ENCODE data around the gene ARPC4. TPM values are rescaled to one million over a fixed set of nuclear protein-coding genes. Genes with fewer than 3 reads are reported as not detected.
A peak's percentile ranks its signal among the peaks of the same experiment; 100 is the strongest.

ARPC4 gene
- total RNA-seq, 2 experiments from 2014 or later = 255 to 266 TPM

DNA sequence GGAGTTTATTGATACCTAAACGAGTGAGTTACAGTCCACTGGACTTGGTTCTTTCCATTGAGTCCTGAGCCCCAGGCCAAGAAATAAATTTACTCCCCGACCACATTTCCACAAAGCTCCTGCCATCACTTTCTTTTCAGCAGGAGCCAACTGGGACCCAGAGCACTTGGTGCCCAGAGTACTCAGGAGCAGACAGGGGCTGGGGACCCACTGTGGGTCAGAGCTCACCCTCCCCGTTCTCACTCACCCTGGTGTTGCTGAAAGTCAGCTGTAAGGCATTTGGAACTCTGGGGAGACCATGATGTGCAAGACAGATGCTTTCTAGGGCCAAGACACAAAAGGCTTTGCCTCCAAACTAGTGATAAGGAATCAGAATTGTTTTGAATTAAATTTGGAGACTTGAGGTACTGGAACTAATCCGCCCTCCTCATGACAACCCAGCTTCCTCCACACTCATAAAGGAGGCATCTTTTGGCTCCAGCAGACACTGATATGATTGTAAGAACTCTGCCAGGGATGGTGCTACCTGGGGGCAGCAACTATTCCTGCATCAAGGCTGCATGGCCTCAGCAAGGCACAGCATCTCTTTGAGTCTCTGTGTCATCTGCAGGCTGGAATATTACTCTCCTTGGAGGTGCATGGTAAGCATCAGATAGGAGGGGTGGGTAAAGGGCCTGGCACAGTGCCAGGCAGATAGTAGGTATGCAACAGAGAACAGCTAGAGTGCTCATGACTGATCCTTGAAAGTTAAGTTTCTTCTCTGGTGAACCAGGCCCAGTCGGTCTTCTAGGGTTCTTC is 15.8 kb upstream of the ARPC4 start:
- Mint-ChIP-seq H3K4me3 (no peak overlapping the region), H3K9me3 (no peaks in the 10 kb centered on the region), H3K27me3 (no peaks in the 10 kb centered on the region), H3K4me1 (peaks cover 46% of the 10 kb centered on the region), H3K36me3 (ENCODE audit: low read depth) (peaks cover 27% of the 10 kb centered on the region), H3K27ac (no peak overlapping the region)
- no peak for DNase-seq
- ChIA-PET CTCF (no interaction called here), POLR2A (interaction anchor here (1.2 to 7.5 kb wide), 3 partner anchors 14 to 114 kb away, joined by 4 to 56 read pairs (median 8); partner anchors contain the start of genes ARPC4 and TADA3)

DNA sequence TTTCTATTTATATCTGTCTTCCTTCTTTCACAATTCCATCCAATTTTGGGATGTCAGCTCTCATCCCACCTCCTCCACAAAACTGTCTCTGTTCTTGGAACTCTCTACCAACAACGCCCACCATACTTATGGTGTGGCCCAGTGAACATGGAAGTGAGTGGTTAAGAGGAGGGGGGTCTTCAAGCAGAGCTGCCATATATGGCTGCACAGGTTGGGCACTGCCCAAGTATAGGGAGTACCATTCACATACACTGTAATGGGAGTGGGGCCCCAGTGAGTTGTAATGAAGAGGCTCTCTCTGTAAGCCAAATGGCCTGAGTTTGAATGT is 15.2 kb upstream of the ARPC4 start:
- Mint-ChIP-seq H3K4me3 (no peak overlapping the region), H3K9me3 (no peaks in the 10 kb centered on the region), H3K4me1 (peaks cover 50% of the 10 kb centered on the region), H3K36me3 (ENCODE audit: low read depth) (peaks cover 32% of the 10 kb centered on the region), H3K27me3 (no peaks in the 10 kb centered on the region), H3K27ac (peak overlapping the region; percentile 61)
- CTCF ChIA-PET = no interaction called here
- POLR2A ChIA-PET = interaction anchor here (1.2 to 7.5 kb wide), 3 partner anchors 13 to 114 kb away, joined by 4 to 56 read pairs (median 8); partner anchors contain the start of genes ARPC4 and TADA3
- no peak for DNase-seq

DNA sequence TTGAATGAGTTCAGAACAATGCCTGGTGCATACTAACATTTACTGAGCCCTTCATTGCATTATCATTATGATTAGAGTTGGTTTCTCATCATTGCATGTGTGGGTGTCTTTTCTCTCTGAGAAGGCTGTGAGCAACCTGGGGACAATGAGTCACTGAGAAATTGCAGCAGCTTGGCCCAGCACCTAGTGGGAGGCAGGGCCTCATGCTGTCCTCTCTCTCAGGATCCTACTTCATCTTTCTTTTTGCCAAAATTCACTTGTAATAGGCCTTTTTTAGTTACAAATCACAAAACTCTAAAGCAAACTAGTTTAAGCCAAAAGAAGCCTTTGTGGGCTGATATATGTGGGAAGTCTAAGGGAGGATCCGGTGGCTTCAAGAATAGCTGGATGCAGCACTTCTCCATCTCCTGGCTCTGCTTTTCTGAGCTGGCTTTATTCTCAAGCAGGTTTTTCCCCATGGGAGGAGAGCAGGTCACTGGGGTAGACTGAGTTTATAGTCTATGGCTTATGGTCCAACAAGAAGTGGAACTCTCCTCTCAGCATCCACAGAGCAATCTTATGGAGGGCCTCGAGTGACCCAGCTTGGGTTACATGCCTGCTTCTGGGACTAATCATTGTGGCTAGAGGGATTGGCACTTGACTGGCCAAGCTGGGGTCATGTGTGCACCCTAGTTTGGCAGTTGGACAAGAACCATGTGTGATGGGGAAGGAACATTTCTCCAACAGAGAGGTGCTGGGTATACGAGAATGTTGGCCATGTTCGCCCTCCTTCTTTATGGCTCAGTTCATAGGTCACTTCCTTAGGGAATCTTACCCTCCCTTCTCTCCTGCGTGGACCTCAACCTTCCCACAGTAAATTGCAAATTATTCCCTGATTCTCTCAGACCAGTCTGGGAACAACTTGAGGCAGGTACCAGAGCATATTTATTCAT is 14.5 kb upstream of the ARPC4 start:
- Mint-ChIP-seq H3K4me1 (peaks cover 54% of the 10 kb centered on the region), H3K36me3 (ENCODE audit: low read depth) (peaks cover 37% of the 10 kb centered on the region), H3K27ac (peak overlapping the region; percentile 92), H3K4me3 (no peak overlapping the region), H3K9me3 (no peaks in the 10 kb centered on the region), H3K27me3 (no peaks in the 10 kb centered on the region)
- ChIA-PET CTCF (no interaction called here), POLR2A (interaction anchor here (0.6 to 7.5 kb wide), 5 partner anchors 8 to 113 kb away, joined by 3 to 56 read pairs (median 4); partner anchors contain the start of genes ARPC4, CAMK1 and TADA3)
- DNase-seq = peak; percentile 27

DNA sequence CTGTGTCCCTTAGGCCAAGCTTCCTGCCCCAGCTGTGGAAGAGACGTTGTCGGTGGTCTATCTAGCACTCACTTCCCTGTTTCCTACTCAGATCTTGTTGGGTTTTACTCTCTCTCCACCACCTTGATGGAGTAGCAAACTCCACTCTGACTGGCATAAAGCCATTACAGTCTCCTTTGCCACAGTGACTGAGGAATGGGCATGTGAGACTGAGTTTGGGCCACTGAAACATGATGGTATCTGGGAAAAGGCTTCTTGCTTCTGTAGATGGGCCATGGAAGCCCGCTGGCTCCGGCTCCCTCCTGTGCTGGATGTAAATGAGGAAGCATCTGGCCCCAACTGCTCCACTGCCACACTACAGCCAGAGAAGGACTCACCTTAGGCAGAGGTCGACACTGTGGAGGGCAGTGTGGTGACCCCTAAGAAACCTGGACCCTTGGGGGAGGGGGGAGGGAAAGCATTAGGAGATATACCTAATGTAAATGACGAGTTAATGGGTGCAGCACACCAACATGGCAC is 13.7 kb upstream of the ARPC4 start:
- Mint-ChIP-seq H3K36me3 (ENCODE audit: low read depth) (peaks cover 43% of the 10 kb centered on the region), H3K9me3 (no peaks in the 10 kb centered on the region), H3K4me3 (no peak overlapping the region), H3K27me3 (no peaks in the 10 kb centered on the region), H3K27ac (peak overlapping the region; percentile 92), H3K4me1 (peaks cover 54% of the 10 kb centered on the region)
- ChIA-PET CTCF (no interaction called here), POLR2A (interaction anchor here (2.0 to 7.5 kb wide), 2 partner anchors 14 to 382 kb away, joined by 6 to 56 read pairs; partner anchors contain the start of genes ARPC4, SETD5 and TADA3)
- no peak for DNase-seq

DNA sequence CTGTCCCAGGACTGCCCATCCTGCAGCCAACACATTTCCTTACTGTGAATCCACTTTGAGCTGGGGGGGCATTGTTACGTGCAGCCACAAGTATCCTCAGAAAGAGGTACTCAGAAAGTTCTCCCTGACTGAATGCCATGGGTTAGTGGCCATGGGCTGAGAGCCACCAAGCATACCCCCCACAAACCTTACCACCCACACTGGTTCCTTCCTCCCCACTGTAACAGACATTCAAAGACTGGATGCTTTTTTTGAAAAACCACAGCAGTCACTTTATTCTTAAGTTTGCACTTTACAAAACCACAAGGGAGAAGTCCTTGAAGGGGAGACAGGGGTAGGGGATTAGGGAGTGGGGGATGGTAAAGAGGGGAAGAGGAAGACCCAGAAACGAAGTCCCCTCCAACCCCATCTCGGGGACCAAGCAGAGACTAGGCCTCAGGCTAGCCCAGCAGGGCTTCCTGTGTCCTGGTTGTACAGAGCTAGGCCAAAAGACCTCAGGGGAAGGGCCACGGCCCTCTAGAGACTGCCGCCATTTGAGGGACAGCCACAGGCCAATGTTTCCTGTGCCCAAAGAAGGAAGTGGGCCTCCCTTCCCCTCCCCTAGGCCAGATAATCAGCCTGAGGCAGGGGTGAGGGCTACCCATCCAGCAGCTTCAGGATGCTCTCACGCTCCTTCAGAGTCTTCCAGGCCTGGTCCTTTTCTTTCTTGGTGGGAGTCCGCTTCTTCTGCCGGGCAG is 13.0 kb upstream of the ARPC4 start:
- Mint-ChIP-seq H3K9me3 (no peaks in the 10 kb centered on the region), H3K27ac (peak overlapping the region; percentile 92), H3K4me1 (peaks cover 54% of the 10 kb centered on the region), H3K36me3 (ENCODE audit: low read depth) (peaks cover 45% of the 10 kb centered on the region), H3K27me3 (no peaks in the 10 kb centered on the region), H3K4me3 (peak overlapping the region; percentile 21)
- CTCF ChIA-PET = interaction anchor here (1.0 to 1.8 kb wide), 3 partner anchors 9 to 13 kb away, joined by 3 to 5 read pairs (median 4); partner anchors contain the start of genes ARPC4, CAMK1 and TADA3
- POLR2A ChIA-PET = interaction anchor here (0.8 to 7.5 kb wide), 10 partner anchors 10 to 383 kb away, joined by 3 to 56 read pairs (median 8); partner anchors contain the start of genes ARPC4, BRPF1, CAMK1 and JAGN1
- peak; percentile 61 for DNase-seq

DNA sequence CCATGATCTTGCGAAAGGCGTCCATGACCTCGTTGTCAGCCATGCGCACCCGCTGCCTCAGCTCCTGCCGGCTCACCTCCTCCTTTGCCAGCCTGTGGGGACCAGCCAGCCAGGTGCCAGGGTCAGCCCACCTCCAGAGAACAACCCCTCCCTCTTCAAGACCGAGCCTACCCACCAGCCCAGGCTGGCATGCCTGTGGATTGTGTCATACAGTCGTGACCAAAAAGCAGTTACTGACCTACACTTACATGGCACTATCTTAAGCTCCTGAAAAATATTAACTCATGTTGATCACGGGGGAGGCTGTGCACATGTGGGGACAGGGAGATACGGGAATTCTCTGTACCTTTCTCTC is 12.4 kb upstream of the ARPC4 start:
- Mint-ChIP-seq H3K9me3 (no peaks in the 10 kb centered on the region), H3K4me3 (no peak overlapping the region), H3K36me3 (ENCODE audit: low read depth) (peaks cover 49% of the 10 kb centered on the region), H3K4me1 (peaks cover 54% of the 10 kb centered on the region), H3K27me3 (no peaks in the 10 kb centered on the region), H3K27ac (peak overlapping the region; percentile 92)
- CTCF ChIA-PET = interaction anchor here (1.0 to 1.8 kb wide), 3 partner anchors 9 to 12 kb away, joined by 3 to 5 read pairs (median 4); partner anchors contain the start of genes ARPC4, CAMK1 and TADA3
- POLR2A ChIA-PET = interaction anchor here (0.8 to 7.5 kb wide), 10 partner anchors 10 to 384 kb away, joined by 3 to 56 read pairs (median 8); partner anchors contain the start of genes ARPC4, BRPF1, CAMK1 and JAGN1
- no peak for DNase-seq

DNA sequence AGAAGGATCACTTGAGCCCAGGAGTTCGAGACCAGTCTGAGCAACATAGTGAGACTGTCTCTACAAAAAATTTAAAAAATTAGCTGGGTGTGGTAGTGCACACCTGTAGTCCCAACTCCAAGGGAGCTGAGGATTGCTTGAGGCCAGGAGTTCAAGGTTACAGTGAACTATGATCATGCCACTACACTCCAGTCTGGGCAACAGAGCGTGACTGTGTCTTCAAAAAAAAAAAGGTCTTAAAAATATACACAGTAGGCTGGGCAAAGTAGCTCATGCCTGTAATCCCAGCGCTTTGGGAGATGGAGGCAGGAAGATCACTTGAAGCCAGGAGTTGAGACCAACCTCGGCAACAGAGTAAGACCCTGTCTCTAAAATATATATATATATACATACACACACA is 12.0 kb upstream of the ARPC4 start:
- no peak overlapping the region for H3K4me3 Mint-ChIP-seq
- DNase-seq = no peak
- H3K4me1 Mint-ChIP-seq = peaks cover 54% of the 10 kb centered on the region

DNA sequence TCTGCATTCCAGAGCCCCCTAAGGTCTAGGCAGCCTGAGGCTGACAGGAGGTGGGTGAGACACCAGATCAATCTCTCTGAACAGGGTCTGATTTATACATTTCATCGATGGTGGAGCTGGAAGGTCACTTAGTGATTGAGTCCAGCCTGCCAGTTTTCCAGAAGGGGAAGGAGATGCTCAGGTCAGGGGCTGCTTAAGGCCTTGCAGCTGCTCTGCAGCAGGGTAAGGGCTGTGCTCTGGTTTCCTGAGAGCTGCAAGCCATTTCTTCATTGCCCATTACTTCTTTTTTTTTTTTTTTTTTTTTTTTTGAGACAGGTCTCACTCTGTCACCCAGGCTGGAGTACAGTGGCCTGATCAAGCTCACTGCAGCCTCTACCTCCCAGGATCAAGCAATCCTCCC is 11.3 kb upstream of the ARPC4 start:
- POLR2A ChIA-PET = interaction anchor here (1.0 to 7.5 kb wide), 9 partner anchors 8 to 206 kb away, joined by 3 to 56 read pairs (median 10); partner anchors contain the start of genes ARPC4, BRPF1, CAMK1 and OGG1
- Mint-ChIP-seq H3K27ac (peak overlapping the region; percentile 54), H3K27me3 (no peaks in the 10 kb centered on the region), H3K4me1 (peaks cover 56% of the 10 kb centered on the region), H3K9me3 (no peaks in the 10 kb centered on the region), H3K4me3 (no peak overlapping the region), H3K36me3 (ENCODE audit: low read depth) (peaks cover 59% of the 10 kb centered on the region)
- DNase-seq = no peak
- CTCF ChIA-PET = interaction anchor here (0.6 to 1.3 kb wide), 4 partner anchors 9 to 185 kb away, joined by 3 to 5 read pairs (median 4); no protein-coding TSS in a partner anchor

More for the DNA sequence above, 12.0 kb upstream of the ARPC4 start:
- ChIA-PET POLR2A (interaction anchor here (0.9 to 7.5 kb wide), 9 partner anchors 10 to 384 kb away, joined by 3 to 56 read pairs (median 10); partner anchors contain the start of genes ARPC4, BRPF1, CAMK1 and JAGN1), CTCF (interaction anchor here (0.6 to 1.8 kb wide), 4 partner anchors 8 to 184 kb away, joined by 3 to 5 read pairs (median 4); partner anchors contain the start of genes ARPC4 and TADA3)
- peaks cover 53% of the 10 kb centered on the region for H3K36me3 Mint-ChIP-seq (ENCODE audit: low read depth)
- H3K27me3 Mint-ChIP-seq = no peaks in the 10 kb centered on the region
- H3K9me3 Mint-ChIP-seq = no peaks in the 10 kb centered on the region
- peak overlapping the region; percentile 92 for H3K27ac Mint-ChIP-seq

DNA sequence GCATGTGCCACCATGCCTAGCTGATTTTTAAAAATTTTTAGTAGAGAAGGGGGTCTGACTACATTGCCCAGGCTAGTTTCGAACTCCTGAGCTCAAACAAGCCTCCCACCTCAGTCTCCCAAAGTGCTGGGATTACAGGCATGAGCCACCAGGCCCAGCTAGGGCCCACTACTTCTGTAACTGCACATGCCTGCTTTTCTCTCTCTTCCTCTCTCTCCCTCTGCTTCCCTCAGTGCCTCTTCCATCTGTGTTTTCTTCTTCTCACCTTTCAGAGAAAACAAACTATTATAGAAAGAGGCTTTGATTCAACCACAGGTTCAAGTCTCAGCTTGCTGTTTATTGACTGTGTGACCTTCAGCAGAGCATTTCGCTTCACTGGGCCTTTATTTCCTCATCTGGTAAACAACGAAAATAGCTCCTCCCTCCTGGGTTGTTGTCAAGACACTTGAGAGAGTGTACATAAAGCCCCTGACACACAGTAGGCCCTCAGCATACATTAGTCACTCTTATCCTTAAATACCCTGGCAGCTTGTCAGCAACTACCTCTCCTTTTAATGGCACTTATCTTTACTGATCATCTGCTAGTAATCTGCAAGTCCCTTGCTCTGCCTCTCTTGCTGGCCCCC is 10.8 kb upstream of the ARPC4 start:
- DNase-seq = no peak
- H3K4me1 Mint-ChIP-seq = peaks cover 57% of the 10 kb centered on the region
- H3K27ac Mint-ChIP-seq = peak overlapping the region; percentile 40
- H3K36me3 Mint-ChIP-seq (ENCODE audit: low read depth) = peaks cover 64% of the 10 kb centered on the region
- ChIA-PET POLR2A (interaction anchor here (1.0 to 7.5 kb wide), 8 partner anchors 8 to 205 kb away, joined by 3 to 56 read pairs (median 8); partner anchors contain the start of genes ARPC4, BRPF1, CAMK1 and OGG1), CTCF (interaction anchor here (0.9 to 1.4 kb wide), 4 partner anchors 10 to 165 kb away, joined by 3 to 4 read pairs (median 4); no protein-coding TSS in a partner anchor)
- H3K9me3 Mint-ChIP-seq = no peaks in the 10 kb centered on the region
- H3K27me3 Mint-ChIP-seq = no peaks in the 10 kb centered on the region
- no peak overlapping the region for H3K4me3 Mint-ChIP-seq

DNA sequence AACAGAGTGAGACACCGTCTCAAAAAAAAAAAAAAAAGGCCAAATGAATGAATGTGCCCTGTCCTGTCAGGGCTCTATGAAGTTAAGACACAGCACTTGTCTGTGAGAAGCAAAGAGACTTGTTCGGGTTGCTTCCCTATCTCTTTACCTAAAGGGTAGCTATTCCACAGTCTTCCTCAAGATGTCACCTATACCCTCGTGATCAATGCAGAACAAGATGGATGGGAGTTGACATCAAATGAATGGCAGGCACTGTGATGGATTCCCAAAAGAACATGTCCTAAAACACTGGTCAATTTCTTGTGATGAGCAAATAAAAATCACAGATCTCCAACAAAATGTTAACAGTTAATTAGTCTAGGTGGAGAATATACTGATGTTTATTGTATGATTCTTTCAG is 10.1 kb upstream of the ARPC4 start:
- Mint-ChIP-seq H3K27me3 (no peaks in the 10 kb centered on the region), H3K27ac (no peak overlapping the region), H3K4me1 (peaks cover 59% of the 10 kb centered on the region), H3K36me3 (ENCODE audit: low read depth) (peaks cover 71% of the 10 kb centered on the region), H3K4me3 (no peak overlapping the region), H3K9me3 (no peaks in the 10 kb centered on the region)
- ChIA-PET POLR2A (interaction anchor here (1.0 to 7.5 kb wide), 5 partner anchors 8 to 26 kb away, joined by 3 to 56 read pairs (median 5); partner anchors contain the start of genes ARPC4, CAMK1 and TADA3), CTCF (interaction anchor here (1.4 kb wide), 1 partner anchor 48 kb away, joined by 3 read pairs; no protein-coding TSS in a partner anchor)
- no peak for DNase-seq

DNA sequence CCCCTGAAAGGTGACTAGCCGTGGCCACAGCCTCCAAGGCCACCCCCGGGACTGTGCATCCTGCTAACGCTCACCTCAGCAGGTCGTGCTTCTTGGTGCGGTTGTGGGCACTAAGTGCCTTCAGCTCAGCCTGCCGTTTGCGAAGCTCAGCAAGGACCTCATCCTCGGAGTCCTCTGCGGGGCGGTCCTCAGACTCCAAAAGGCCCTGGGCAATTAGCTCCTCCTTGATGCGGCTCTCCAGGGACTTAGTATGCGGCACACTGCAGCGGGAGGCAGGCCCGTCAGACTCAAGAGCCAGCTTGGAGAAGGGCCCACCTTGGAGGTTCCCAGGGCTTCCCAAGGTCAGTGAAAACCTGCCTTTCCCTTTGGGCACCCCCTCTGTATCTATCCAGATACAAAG is 8.9 kb upstream of the ARPC4 start:
- Mint-ChIP-seq H3K27ac (no peak overlapping the region), H3K9me3 (no peaks in the 10 kb centered on the region), H3K4me1 (peaks cover 50% of the 10 kb centered on the region), H3K27me3 (no peaks in the 10 kb centered on the region), H3K36me3 (ENCODE audit: low read depth) (peaks cover 73% of the 10 kb centered on the region), H3K4me3 (no peak overlapping the region)
- ChIA-PET CTCF (no interaction called here), POLR2A (interaction anchor here (0.6 to 7.5 kb wide), 2 partner anchors 9 to 151 kb away, joined by 3 to 56 read pairs; partner anchors contain the start of genes ARPC4 and TADA3)
- DNase-seq = no peak

Data from activated CD4-positive, alpha-beta memory T cell treated with anti-CD3 and anti-CD28 coated beads, Interleukin-2, amount 10 ng/mL, durations not matched to agents 7 days and 5 days (primary cell).